Activated naive CD4-positive, alpha-beta T cell treated with anti-CD3 and anti-CD28 coated beads, Interleukin-2, amount 50 U/mL, for 16 hours (primary cell): ENCODE measurements around the gene FGL2.
"Not testable (repeated sequence)": the region's sequence is repeated elsewhere in the genome, so short reads cannot be mapped to it uniquely, and the experiment has no call there.

Source experiments
- DNase-seq: peaks from one replicate; pipeline ENCODE4 v3.0.0-alpha.2; 2020

FGL2 gene

GRCh38 chr7:77154917-77155464, 44.6 kb downstream of the FGL2 start:
- DNase-seq, result not testable (repeated sequence)

- DNase-seq, result not testable (repeated sequence)
These were observed 47.4 kb downstream of the FGL2 start for GRCh38 chr7:77152232-77152631.
